GM12878 (cell line): ENCODE measurements around the gene POLR1A. TPM values are rescaled to one million over a fixed set of nuclear protein-coding genes. Genes with fewer than 3 reads are reported as not detected.

Source experiments
- ATAC-seq: fragments of 200-7000 bp; cut with Tn5 transposase; 3 replicates; pipeline ENCODE4 v1.9.1; 2020; ENCODE audit warnings: mild to moderate bottlenecking, moderate library complexity
- BruUV-seq: library from RNA; stranded (reverse); fragments of 400-500 nt; replicated peaks from 2 replicates; lab custom pipeline; 2021; lab: Mats Ljungman, UMichigan
- CTCF ChIA-PET: fragments of 300-600 bp; sonication (Branson Sonifier 250); formaldehyde crosslinking; extraction: SDS; loops from one replicate; lab custom pipeline; 2021; ENCODE audit warnings: inconsistent platforms; lab: Yijun Ruan, JAX
- POLR2A ChIA-PET: fragments of 350-600 bp; formaldehyde crosslinking; extraction: SDS; loops from one replicate; lab custom pipeline; 2021; ENCODE audit warnings: inconsistent platforms; lab: Charles Lee
- RAD21 ChIA-PET: fragments of 300-600 bp; sonication (Branson Sonifier 250); formaldehyde crosslinking; loops from one replicate; lab custom pipeline; 2023; ENCODE audit warnings: antibody characterized with exemption; ENCODE audit not compliant: unreplicated experiment; lab: Charles Lee
- SMC1A ChIA-PET: fragments of 300-600 bp; sonication (Branson Sonifier 250); formaldehyde crosslinking; loops from one replicate; lab custom pipeline; 2023; ENCODE audit not compliant: unreplicated experiment, uncharacterized antibody; lab: Charles Lee
- DNase-seq: peaks from one replicate; pipeline ENCODE4 v3.0.0-alpha.2; 2011; ENCODE audit warnings: low read depth, low spot score
- FAIRE-seq: peaks from 3 replicates; lab custom pipeline; 2011; peaks lifted over from hg19 to GRCh38; lab: Jason Lieb, UNC
- H2AFZ ChIP-seq: 2 replicates; pipeline ENCODE4 v1.6.0; 2011; ENCODE audit warnings: low read depth, low read length, control low read depth; ENCODE audit not compliant: control insufficient read depth
- H3K27ac ChIP-seq: 2 replicates; pipeline ENCODE4 v1.5.1; 2011; ENCODE audit warnings: control low read depth; ENCODE audit not compliant: control insufficient read depth, insufficient read depth
- H3K27me3 ChIP-seq, 2 experiments: replicated peaks in 1 of 2; 2 replicates each; pipeline versions ENCODE4 v1.6.0 to v1.6.1; 2011; ENCODE audit warnings: low read length in 1 of 2; ENCODE audit not compliant: control insufficient read depth in 2 of 2, insufficient read depth in 2 of 2
- H3K36me3 ChIP-seq, 2 experiments: 2 replicates each; pipeline ENCODE4 v1.5.1; 2011; ENCODE audit warnings: low read length in 1 of 2; ENCODE audit not compliant: control insufficient read depth in 2 of 2, insufficient read depth in 2 of 2
- H3K4me1 ChIP-seq: 2 replicates; pipeline ENCODE4 v1.6.1; 2011; ENCODE audit warnings: mild to moderate bottlenecking, low read length, moderate library complexity, mixed read lengths; ENCODE audit not compliant: control insufficient read depth, insufficient read depth
- H3K4me2 ChIP-seq: 2 replicates; pipeline ENCODE4 v1.6.0; 2011; ENCODE audit warnings: control low read depth; ENCODE audit not compliant: control insufficient read depth, insufficient read depth
- H3K4me3 ChIP-seq: fragments of 200-600 bp; sonication (generic); 2 replicates; pipeline ENCODE4 v1.5.1; 2016
- H3K79me2 ChIP-seq: 2 replicates; pipeline ENCODE4 v1.6.0; 2011; ENCODE audit warnings: low read length; ENCODE audit not compliant: control insufficient read depth, insufficient read depth
- H3K9ac ChIP-seq: 2 replicates; pipeline ENCODE4 v1.8.0; 2011; ENCODE audit warnings: low read length, control low read depth, mixed read lengths; ENCODE audit not compliant: control insufficient read depth, insufficient read depth
- H3K9me3 ChIP-seq: replicated peaks from 3 replicates; pipeline ENCODE4 v1.5.1; 2011; ENCODE audit warnings: mild to moderate bottlenecking, low read length; ENCODE audit not compliant: control insufficient read depth, insufficient read depth
- H4K20me1 ChIP-seq: 2 replicates; pipeline ENCODE4 v1.6.0; 2011; ENCODE audit not compliant: control insufficient read depth, insufficient read depth
- ASH2L ChIP-seq: fragments of 300-600, 200-600 bp; sonication (generic); IDR thresholded peaks from 2 replicates; pipeline ENCODE4 v1.6.1; 2017; ENCODE audit warnings: low read depth, mild to moderate bottlenecking, borderline replicate concordance
- FOS ChIP-seq: IDR thresholded peaks from 3 replicates; pipeline ENCODE4 v1.6.1; 2011; ENCODE audit warnings: borderline replicate concordance; ENCODE audit not compliant: insufficient read length; ENCODE audit errors: extremely low read depth
- KLF5 ChIP-seq: fragments of 450-650 bp; IDR thresholded peaks from 2 replicates; pipeline ENCODE4 v1.6.1; 2014; ENCODE audit warnings: mild to moderate bottlenecking; ENCODE audit not compliant: partially characterized antibody
- MEF2B ChIP-seq: fragments of 450-650 bp; IDR thresholded peaks from 2 replicates; pipeline ENCODE4 v1.6.1; 2018; ENCODE audit warnings: mild to moderate bottlenecking, moderate library complexity; ENCODE audit not compliant: partially characterized antibody, poor library complexity, severe bottlenecking
- POLR2AphosphoS2 ChIP-seq: IDR thresholded peaks from 2 replicates; pipeline ENCODE4 v1.6.1; 2011; ENCODE audit warnings: low read depth, mild to moderate bottlenecking, low read length, improper control_type of control experiment, moderate library complexity
- SP1 ChIP-seq: IDR thresholded peaks from one replicate; pipeline ENCODE4 v1.6.1; 2011; ENCODE audit warnings: low read depth, low read length
- TARDBP ChIP-seq: IDR thresholded peaks from 2 replicates; pipeline ENCODE4 v1.6.1; 2016; ENCODE audit warnings: borderline replicate concordance
- TBL1XR1 ChIP-seq: IDR thresholded peaks from 2 replicates; pipeline ENCODE4 v1.6.1; 2012; ENCODE audit warnings: low read depth, low read length, improper control_type of control experiment
- ZNF207 ChIP-seq: fragments of 450-650 bp; IDR thresholded peaks from 2 replicates; pipeline ENCODE4 v1.6.1; 2014; ENCODE audit warnings: antibody characterized with exemption, mild to moderate bottlenecking, borderline replicate concordance
- WGBS: methylation state at CpG from one replicate; pipeline ENCODE4 v1.1.6; 2016; ENCODE audit warnings: low lambda C conversion rate; ENCODE audit not compliant: insufficient replicate concordance, insufficient coverage; ENCODE audit errors: missing lambda C conversion rate; 5-methylcytosine and 5-hydroxymethylcytosine counted together
- in situ Hi-C: fragments of 300-500 bp; cut with MboI; formaldehyde crosslinking; loops from 9 replicates; pipeline ENCODE4 v1.14.3; 2018; ENCODE audit warnings: mixed read lengths
- intact Hi-C: fragments of 100-400 bp; cut with micrococcal nuclease; formaldehyde crosslinking; loops from one replicate; pipeline ENCODE4 v1.14.2; 2022; ENCODE audit not compliant: unreplicated experiment
- polyA plus RNA-seq, 11 experiments: library from polyadenylated mRNA; depleted of rRNA in 4 of 11; unstranded in 6 of 11; stranded (reverse) in 5 of 11; fragments of >200 nt; fragmentation: Nextera tagmentation in 4 of 11; fragmentation: Illumina TruSeq in 1 of 11; extraction: Ambion mirVana in 4 of 11; extraction: Trizol in 1 of 11; gene quantifications; 1 replicate in 1 of 11; 2 replicates in 10 of 11; pipeline versions ENCODE4 v1.2.1 to v1.2.3, GENCODE V29; 2011 to 2016; ENCODE audit warnings: inconsistent platforms in 2 of 11, missing spikeins in 2 of 11, low read depth in 1 of 11
- total RNA-seq, 4 experiments: library from RNA; depleted of rRNA in 3 of 4; stranded (reverse); fragments of >200 nt in 3 of 4; fragmentation: Illumina TruSeq in 1 of 4; extraction: Trizol in 1 of 4; gene quantifications; 2 replicates each; pipeline versions ENCODE4 v1.2.1 to v1.2.3, GENCODE V29; 2013 to 2021
- TF ChIP-seq, protein P1 (sequence below): fragments of 450-650 bp; formaldehyde crosslinking; IDR thresholded peaks from 2 replicates; pipeline ENCODE4 v1.4.0; 2022; ENCODE audit warnings: mild to moderate bottlenecking, moderate library complexity
- TF ChIP-seq, protein P2 (sequence below): fragments of 450-650 bp; IDR thresholded peaks from 2 replicates; pipeline ENCODE4 v1.6.1; 2018; ENCODE audit warnings: borderline replicate concordance, mild to moderate bottlenecking; ENCODE audit not compliant: partially characterized antibody
- TF ChIP-seq, protein P3 (sequence below): fragments of 450-650 bp; IDR thresholded peaks from 2 replicates; pipeline ENCODE4 v1.6.1; 2017; ENCODE audit warnings: mild to moderate bottlenecking, low read depth, inconsistent platforms; ENCODE audit not compliant: poor library complexity, severe bottlenecking

POLR1A gene
- total and polyA plus RNA-seq, 10 of the 15 experiments (the other 5 are each of a cell fraction or from before 2014, with no cell fraction given) = 2.1 to 53.9 (median 17.8) TPM

DNA sequence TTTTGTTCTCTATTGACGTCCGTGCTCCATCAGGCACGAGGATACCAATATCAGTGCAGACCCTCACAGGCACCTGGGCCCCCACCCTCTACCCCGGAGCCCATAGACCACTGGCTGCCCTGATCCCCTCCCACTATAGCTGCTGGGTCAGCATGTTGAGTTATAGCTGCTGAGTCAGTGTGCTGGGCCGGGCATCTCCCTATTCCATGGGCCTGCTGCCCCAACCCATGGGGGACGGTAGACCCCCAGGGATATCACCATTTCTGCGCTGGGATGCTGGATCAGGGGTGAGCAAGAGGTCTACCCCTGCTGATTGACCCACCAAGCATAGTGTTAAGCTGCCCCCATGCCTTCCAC lies 116.8 kb downstream of the POLR1A start:
- H3K27me3 ChIP-seq = no peaks in the 10 kb centered on the region
- no peak overlapping the region for H3K27ac ChIP-seq
- 53% methylated on average over 7 of the region's 7 CpGs for WGBS
- intact Hi-C loops = no loop called here
- POLR2A ChIA-PET = no interaction called here
- no peak overlapping the region for H2AFZ ChIP-seq
- no TSS peak for BruUV-seq
- SMC1A ChIA-PET = interaction anchor here (1.1 to 1.6 kb wide), 3 partner anchors 47 to 101 kb away, joined by 3 to 6 read pairs (median 3); no protein-coding TSS in a partner anchor
- H3K9ac ChIP-seq = no peak overlapping the region
- no peak overlapping the region for H3K4me2 ChIP-seq
- H3K4me1 ChIP-seq = peaks cover 8% of the 10 kb centered on the region
- in situ Hi-C loops = no loop called here
- DNase-seq (no peak), FAIRE-seq (no peak), ATAC-seq (no peak)
- TF ChIP-seq FOS (no peak), ZNF207 (no peak), SP1 (no peak), KLF5 (no peak), MEF2B (no peak), TBL1XR1 (no peak), POLR2AphosphoS2 (no peak), TARDBP (no peak), ASH2L (no peak)
- TF ChIP-seq, protein P1, sequence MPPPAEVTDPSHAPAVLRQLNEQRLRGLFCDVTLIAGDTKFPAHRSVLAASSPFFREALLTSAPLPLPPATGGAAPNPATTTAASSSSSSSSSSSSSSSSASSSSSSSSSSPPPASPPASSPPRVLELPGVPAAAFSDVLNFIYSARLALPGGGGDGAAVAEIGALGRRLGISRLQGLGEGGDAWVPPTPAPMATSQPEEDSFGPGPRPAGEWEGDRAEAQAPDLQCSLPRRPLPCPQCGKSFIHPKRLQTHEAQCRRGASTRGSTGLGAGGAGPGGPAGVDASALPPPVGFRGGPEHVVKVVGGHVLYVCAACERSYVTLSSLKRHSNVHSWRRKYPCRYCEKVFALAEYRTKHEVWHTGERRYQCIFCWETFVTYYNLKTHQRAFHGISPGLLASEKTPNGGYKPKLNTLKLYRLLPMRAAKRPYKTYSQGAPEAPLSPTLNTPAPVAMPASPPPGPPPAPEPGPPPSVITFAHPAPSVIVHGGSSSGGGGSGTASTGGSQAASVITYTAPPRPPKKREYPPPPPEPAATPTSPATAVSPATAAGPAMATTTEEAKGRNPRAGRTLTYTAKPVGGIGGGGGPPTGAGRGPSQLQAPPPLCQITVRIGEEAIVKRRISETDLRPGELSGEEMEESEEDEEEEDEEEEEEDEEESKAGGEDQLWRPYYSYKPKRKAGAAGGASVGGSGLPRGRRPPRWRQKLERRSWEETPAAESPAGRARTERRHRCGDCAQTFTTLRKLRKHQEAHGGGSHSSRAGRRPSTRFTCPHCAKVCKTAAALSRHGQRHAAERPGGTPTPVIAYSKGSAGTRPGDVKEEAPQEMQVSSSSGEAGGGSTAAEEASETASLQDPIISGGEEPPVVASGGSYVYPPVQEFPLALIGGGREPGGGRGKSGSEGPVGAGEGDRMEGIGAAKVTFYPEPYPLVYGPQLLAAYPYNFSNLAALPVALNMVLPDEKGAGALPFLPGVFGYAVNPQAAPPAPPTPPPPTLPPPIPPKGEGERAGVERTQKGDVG (CRISPR knock-in tag) = no peak
- TF ChIP-seq, protein P2, sequence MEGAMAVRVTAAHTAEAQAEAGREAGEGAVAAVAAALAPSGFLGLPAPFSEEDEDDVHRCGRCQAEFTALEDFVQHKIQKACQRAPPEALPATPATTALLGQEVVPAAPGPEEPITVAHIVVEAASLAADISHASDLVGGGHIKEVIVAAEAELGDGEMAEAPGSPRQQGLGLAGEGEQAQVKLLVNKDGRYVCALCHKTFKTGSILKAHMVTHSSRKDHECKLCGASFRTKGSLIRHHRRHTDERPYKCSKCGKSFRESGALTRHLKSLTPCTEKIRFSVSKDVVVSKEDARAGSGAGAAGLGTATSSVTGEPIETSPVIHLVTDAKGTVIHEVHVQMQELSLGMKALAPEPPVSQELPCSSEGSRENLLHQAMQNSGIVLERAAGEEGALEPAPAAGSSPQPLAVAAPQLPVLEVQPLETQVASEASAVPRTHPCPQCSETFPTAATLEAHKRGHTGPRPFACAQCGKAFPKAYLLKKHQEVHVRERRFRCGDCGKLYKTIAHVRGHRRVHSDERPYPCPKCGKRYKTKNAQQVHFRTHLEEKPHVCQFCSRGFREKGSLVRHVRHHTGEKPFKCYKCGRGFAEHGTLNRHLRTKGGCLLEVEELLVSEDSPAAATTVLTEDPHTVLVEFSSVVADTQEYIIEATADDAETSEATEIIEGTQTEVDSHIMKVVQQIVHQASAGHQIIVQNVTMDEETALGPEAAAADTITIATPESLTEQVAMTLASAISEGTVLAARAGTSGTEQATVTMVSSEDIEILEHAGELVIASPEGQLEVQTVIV = no peak
- TF ChIP-seq, protein P3, sequence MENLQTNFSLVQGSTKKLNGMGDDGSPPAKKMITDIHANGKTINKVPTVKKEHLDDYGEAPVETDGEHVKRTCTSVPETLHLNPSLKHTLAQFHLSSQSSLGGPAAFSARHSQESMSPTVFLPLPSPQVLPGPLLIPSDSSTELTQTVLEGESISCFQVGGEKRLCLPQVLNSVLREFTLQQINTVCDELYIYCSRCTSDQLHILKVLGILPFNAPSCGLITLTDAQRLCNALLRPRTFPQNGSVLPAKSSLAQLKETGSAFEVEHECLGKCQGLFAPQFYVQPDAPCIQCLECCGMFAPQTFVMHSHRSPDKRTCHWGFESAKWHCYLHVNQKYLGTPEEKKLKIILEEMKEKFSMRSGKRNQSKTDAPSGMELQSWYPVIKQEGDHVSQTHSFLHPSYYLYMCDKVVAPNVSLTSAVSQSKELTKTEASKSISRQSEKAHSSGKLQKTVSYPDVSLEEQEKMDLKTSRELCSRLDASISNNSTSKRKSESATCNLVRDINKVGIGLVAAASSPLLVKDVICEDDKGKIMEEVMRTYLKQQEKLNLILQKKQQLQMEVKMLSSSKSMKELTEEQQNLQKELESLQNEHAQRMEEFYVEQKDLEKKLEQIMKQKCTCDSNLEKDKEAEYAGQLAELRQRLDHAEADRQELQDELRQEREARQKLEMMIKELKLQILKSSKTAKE = no peak
- H3K9me3 ChIP-seq = no peaks in the 10 kb centered on the region
- H3K4me3 ChIP-seq = no peak overlapping the region
- H4K20me1 ChIP-seq = no peaks in the 10 kb centered on the region
- RAD21 ChIA-PET = interaction anchor here (0.7 to 1.6 kb wide), 4 partner anchors 34 to 129 kb away, joined by 3 to 5 read pairs (median 4); no protein-coding TSS in a partner anchor
- H3K79me2 ChIP-seq = no peaks in the 10 kb centered on the region
- no peaks in the 10 kb centered on the region for H3K36me3 ChIP-seq
- CTCF ChIA-PET = interaction anchor here (0.9 kb wide), 1 partner anchor 91 kb away, joined by 3 read pairs; no protein-coding TSS in a partner anchor
